ES-I3 (cell line): ENCODE results near the gene ASH1L.
"Not testable (repeated sequence)": the region's sequence is repeated elsewhere in the genome, so short reads cannot be mapped to it uniquely, and the experiment has no call there.

Experiments used
- H3K36me3 ChIP-seq: 2 replicates; pipeline ENCODE4 v1.6.1; 2013; ENCODE audit warnings: mild to moderate bottlenecking, low read length, control low read depth, moderate library complexity; ENCODE audit not compliant: insufficient read depth
- H3K4me1 ChIP-seq: 2 replicates; pipeline ENCODE4 v1.6.1; 2013; ENCODE audit warnings: mild to moderate bottlenecking, control low read depth, low read length; ENCODE audit not compliant: insufficient read depth
- H3K9ac ChIP-seq: 2 replicates; pipeline ENCODE4 v1.6.1; 2013; ENCODE audit warnings: low read depth, mild to moderate bottlenecking, low read length, moderate library complexity
- H3K9me3 ChIP-seq: 2 replicates; pipeline ENCODE4 v1.6.1; 2013; ENCODE audit warnings: mild to moderate bottlenecking, low read length, moderate library complexity; ENCODE audit not compliant: control insufficient read depth, insufficient read depth

Gene ASH1L

GRCh38 chr1:155463865-155464650 is 98.5 kb downstream of the ASH1L start:
- Histone ChIP-seq H3K9ac (no peak overlapping the region), H3K4me1 (no peaks in the 10 kb centered on the region), H3K36me3 (no peaks in the 10 kb centered on the region), H3K9me3 (no peaks in the 10 kb centered on the region)

GRCh38 chr1:155458111-155458510 is 104.5 kb downstream of the ASH1L start:
- H3K36me3 ChIP-seq, result no peaks in the 10 kb centered on the region
- no peaks in the 10 kb centered on the region for H3K4me1 ChIP-seq
- no peaks in the 10 kb centered on the region for H3K9me3 ChIP-seq
- H3K9ac ChIP-seq, result no peak overlapping the region

- Histone ChIP-seq H3K9ac (no peak overlapping the region), H3K4me1 (no peaks in the 10 kb centered on the region), H3K9me3 (no peaks in the 10 kb centered on the region), H3K36me3 (no peaks in the 10 kb centered on the region)
Observed at GRCh38 chr1:155457266-155457665, 105.3 kb downstream of the ASH1L start.

GRCh38 chr1:155455588-155456195 is 106.9 kb downstream of the ASH1L start:
- no peaks in the 10 kb centered on the region for H3K9me3 ChIP-seq
- H3K36me3 ChIP-seq, result no peaks in the 10 kb centered on the region
- no peaks in the 10 kb centered on the region for H3K4me1 ChIP-seq
- no peak overlapping the region for H3K9ac ChIP-seq

GRCh38 chr1:155454096-155454495 is 108.5 kb downstream of the ASH1L start:
- Histone ChIP-seq H3K9me3 (no peaks in the 10 kb centered on the region), H3K36me3 (no peaks in the 10 kb centered on the region), H3K9ac (no peak overlapping the region), H3K4me1 (no peaks in the 10 kb centered on the region)

GRCh38 chr1:155453141-155453540 is 109.5 kb downstream of the ASH1L start:
- Histone ChIP-seq H3K36me3 (no peaks in the 10 kb centered on the region), H3K4me1 (no peaks in the 10 kb centered on the region), H3K9me3 (no peaks in the 10 kb centered on the region), H3K9ac (no peak overlapping the region)

GRCh38 chr1:155451199-155451598 is 111.4 kb downstream of the ASH1L start:
- Histone ChIP-seq H3K9ac (no peak overlapping the region), H3K4me1 (no peaks in the 10 kb centered on the region), H3K36me3 (no peaks in the 10 kb centered on the region), H3K9me3 (no peaks in the 10 kb centered on the region)

GRCh38 chr1:155442431-155442830 is 120.2 kb downstream of the ASH1L start:
- not testable (repeated sequence) for H3K36me3 ChIP-seq, H3K4me1 ChIP-seq, H3K9ac ChIP-seq, H3K9me3 ChIP-seq

- peaks cover 7% of the 10 kb centered on the region; the same call in 1 of the 2 replicates for H3K36me3 ChIP-seq
- no peak overlapping the region for H3K9ac ChIP-seq
- H3K4me1 ChIP-seq, result no peaks in the 10 kb centered on the region
- no peaks in the 10 kb centered on the region for H3K9me3 ChIP-seq
Observed at GRCh38 chr1:155437405-155437804, 125.2 kb downstream of the ASH1L start.

GRCh38 chr1:155433831-155434389 is 128.7 kb downstream of the ASH1L start:
- not testable (repeated sequence) for H3K9me3 ChIP-seq, H3K36me3 ChIP-seq, H3K4me1 ChIP-seq, H3K9ac ChIP-seq

GRCh38 chr1:155433128-155433830 is 129.3 kb downstream of the ASH1L start:
- not testable (repeated sequence) for H3K36me3 ChIP-seq, H3K9ac ChIP-seq, H3K9me3 ChIP-seq, H3K4me1 ChIP-seq

- Histone ChIP-seq H3K9me3 (peaks cover 3% of the 10 kb centered on the region; the same call in 1 of the 2 replicates), H3K9ac (no peak overlapping the region), H3K4me1 (no peaks in the 10 kb centered on the region), H3K36me3 (no peaks in the 10 kb centered on the region)
Observed at GRCh38 chr1:155424091-155424490, 138.5 kb downstream of the ASH1L start.

GRCh38 chr1:155420788-155421187 is 141.8 kb downstream of the ASH1L start:
- Histone ChIP-seq H3K36me3 (no peaks in the 10 kb centered on the region), H3K4me1 (no peaks in the 10 kb centered on the region), H3K9ac (no peak overlapping the region)

GRCh38 chr1:155411840-155412239 is 150.8 kb downstream of the ASH1L start:
- not testable (repeated sequence) for H3K4me1 ChIP-seq, H3K9me3 ChIP-seq, H3K9ac ChIP-seq, H3K36me3 ChIP-seq

More at GRCh38 chr1:155420788-155421187, 141.8 kb downstream of the ASH1L start:
- no peaks in the 10 kb centered on the region for H3K9me3 ChIP-seq
